ENCODE measurements around the gene MTUS2.

The MTUS2 gene

GRCh38 chr13:29005763-29006120, 185.6 kb downstream of the MTUS2 start:
- no peaks in the 10 kb centered on the region for H3F3A ChIP-seq (ENCODE audit: low read depth)
- H4K20me1 ChIP-seq (ENCODE audit: insufficient read depth, low read length, poor library complexity, severe bottlenecking): no peaks in the 10 kb centered on the region
- no peak for TF ChIP-seq CTCF (conservative IDR thresholded peaks at IDR 0.05; ENCODE audit: low read length)
- no peak for TF ChIP-seq EZH2phosphoT487 (IDR thresholded peaks at IDR 0.05; ENCODE audit: borderline replicate concordance)

GRCh38 chr13:29006359-29006850, 186.3 kb downstream of the MTUS2 start:
- H2AFZ ChIP-seq (ENCODE audit: low read length): no peak overlapping the region
- no peak overlapping the region for H3K4me3 ChIP-seq (ENCODE audit: low read length, poor library complexity, severe bottlenecking)
- no peaks in the 10 kb centered on the region for H4K20me1 ChIP-seq (ENCODE audit: insufficient read depth, low read length, poor library complexity, severe bottlenecking)

More at GRCh38 chr13:29005763-29006120, 185.6 kb downstream of the MTUS2 start:
- no peaks in the 10 kb centered on the region for H3K36me3 ChIP-seq (ENCODE audit: insufficient read depth, low read length)
- H3K9ac ChIP-seq (ENCODE audit: low read depth, low read length, poor library complexity, severe bottlenecking): no peak overlapping the region
- H3K9me2 ChIP-seq (replicated peaks; ENCODE audit: low read depth, low read length): no peaks in the 10 kb centered on the region
- no peaks in the 10 kb centered on the region for H3K79me2 ChIP-seq (ENCODE audit: insufficient read depth, low read length)
- H3K9me3 ChIP-seq (ENCODE audit: insufficient read depth, low read depth, low read length): no peaks in the 10 kb centered on the region; the same call in 1 of the 2 replicates
- no peaks in the 10 kb centered on the region for H3K4me1 ChIP-seq (ENCODE audit: insufficient read depth, low read length, poor library complexity, severe bottlenecking)
- H2AFZ ChIP-seq (ENCODE audit: low read length): no peak overlapping the region
- H3K4me2 ChIP-seq (ENCODE audit: low read depth, low read length, poor library complexity, severe bottlenecking): no peak overlapping the region
- no peak overlapping the region for H3K4me3 ChIP-seq (ENCODE audit: low read length, poor library complexity, severe bottlenecking)
- H3K27me3 ChIP-seq (ENCODE audit: insufficient read depth, low read length, poor library complexity, severe bottlenecking): no peaks in the 10 kb centered on the region

GRCh38 chr13:29008296-29008695, 188.2 kb downstream of the MTUS2 start:
- no peak overlapping the region for H3K4me3 ChIP-seq (ENCODE audit: low read length, poor library complexity, severe bottlenecking)
- no peaks in the 10 kb centered on the region for H3K79me2 ChIP-seq (ENCODE audit: insufficient read depth, low read length)
- no peaks in the 10 kb centered on the region for H3K27me3 ChIP-seq (ENCODE audit: insufficient read depth, low read length, poor library complexity, severe bottlenecking)
- no peak overlapping the region for H3K4me2 ChIP-seq (ENCODE audit: low read depth, low read length, poor library complexity, severe bottlenecking)
- no peak overlapping the region for H2AFZ ChIP-seq (ENCODE audit: low read length)
- no peaks in the 10 kb centered on the region for H3K4me1 ChIP-seq (ENCODE audit: insufficient read depth, low read length, poor library complexity, severe bottlenecking)
- no peaks in the 10 kb centered on the region for H3K36me3 ChIP-seq (ENCODE audit: insufficient read depth, low read length)
- no peaks in the 10 kb centered on the region for H3F3A ChIP-seq (ENCODE audit: low read depth)
- TF ChIP-seq CTCF (conservative IDR thresholded peaks at IDR 0.05; ENCODE audit: low read length) (no peak), EZH2phosphoT487 (IDR thresholded peaks at IDR 0.05; ENCODE audit: borderline replicate concordance) (no peak)
- H4K20me1 ChIP-seq (ENCODE audit: insufficient read depth, low read length, poor library complexity, severe bottlenecking): no peaks in the 10 kb centered on the region
- H3K9me3 ChIP-seq (ENCODE audit: insufficient read depth, low read depth, low read length): no peaks in the 10 kb centered on the region
- no peak overlapping the region for H3K9ac ChIP-seq (ENCODE audit: low read depth, low read length, poor library complexity, severe bottlenecking)
- no peaks in the 10 kb centered on the region for H3K9me2 ChIP-seq (replicated peaks; ENCODE audit: low read depth, low read length)

More at GRCh38 chr13:29006359-29006850, 186.3 kb downstream of the MTUS2 start:
- TF ChIP-seq CTCF (conservative IDR thresholded peaks at IDR 0.05; ENCODE audit: low read length): no peak
- TF ChIP-seq EZH2phosphoT487 (IDR thresholded peaks at IDR 0.05; ENCODE audit: borderline replicate concordance): no peak
- Histone ChIP-seq H3K27me3 (ENCODE audit: insufficient read depth, low read length, poor library complexity, severe bottlenecking) (no peaks in the 10 kb centered on the region), H3K9me2 (replicated peaks; ENCODE audit: low read depth, low read length) (no peaks in the 10 kb centered on the region), H3K4me1 (ENCODE audit: insufficient read depth, low read length, poor library complexity, severe bottlenecking) (no peaks in the 10 kb centered on the region), H3K79me2 (ENCODE audit: insufficient read depth, low read length) (no peaks in the 10 kb centered on the region), H3F3A (ENCODE audit: low read depth) (no peaks in the 10 kb centered on the region), H3K36me3 (ENCODE audit: insufficient read depth, low read length) (no peaks in the 10 kb centered on the region), H3K9me3 (ENCODE audit: insufficient read depth, low read depth, low read length) (no peaks in the 10 kb centered on the region), H3K9ac (ENCODE audit: low read depth, low read length, poor library complexity, severe bottlenecking) (no peak overlapping the region), H3K4me2 (ENCODE audit: low read depth, low read length, poor library complexity, severe bottlenecking) (no peak overlapping the region)
